HCT116 (cell line): ENCODE results near the gene S1PR3. TPM values are rescaled to one million over a fixed set of nuclear protein-coding genes. Genes with fewer than 3 reads are reported as not detected.

Experiments used
- ATAC-seq: fragments of 200-7000 bp; cut with Tn5 transposase; 2 replicates; pipeline ENCODE4 v1.9.1; 2020; ENCODE audit warnings: mild to moderate bottlenecking, moderate library complexity
- BruUV-seq: library from RNA; stranded (reverse); fragments of 400-500 nt; replicated peaks from 2 replicates; lab custom pipeline; 2021; lab: Mats Ljungman, UMichigan
- CTCF ChIA-PET: fragments of 300-600 bp; sonication (Branson Sonifier 250); formaldehyde crosslinking; loops from one replicate; lab custom pipeline; 2021; ENCODE audit warnings: antibody characterized with exemption; lab: Charles Lee
- POLR2A ChIA-PET: fragments of 300-600, 350-600 bp; sonication (Branson Sonifier 250); formaldehyde crosslinking; loops from one replicate; lab custom pipeline; 2021; ENCODE audit warnings: antibody characterized with exemption; lab: Charles Lee
- RAD21 ChIA-PET, 2 experiments: fragments of 300-600 bp; sonication (Branson Sonifier 250); formaldehyde crosslinking; loops; one replicate each; lab custom pipeline; 2023; ENCODE audit warnings: low total read pairs in 2 of 2; ENCODE audit not compliant: uncharacterized antibody in 2 of 2, unreplicated experiment in 2 of 2, low non-redundant PET in 1 of 2; lab: Charles Lee
- DNase-seq: peaks from one replicate; pipeline ENCODE4 v3.0.0-alpha.2; 2010; ENCODE audit warnings: low read depth, low spot score
- H2AFZ ChIP-seq: fragments of 200-600 bp; shearing (Covaris generic), sonication (generic); 2 replicates; pipeline ENCODE4 v1.6.1; 2017; ENCODE audit warnings: low read depth, mixed run types, mixed read lengths, antibody characterized with exemption, low read length; ENCODE audit not compliant: poor library complexity, severe bottlenecking
- H3K27ac ChIP-seq: 2 replicates; pipeline ENCODE4 v1.5.1; 2012; ENCODE audit warnings: low read depth, low read length
- H3K27me3 ChIP-seq: fragments of 200-600 bp; sonication (generic); 2 replicates; pipeline ENCODE4 v1.6.1; 2016; ENCODE audit warnings: mixed run types, low read length, mixed read lengths; ENCODE audit not compliant: insufficient read depth
- H3K36me3 ChIP-seq, 2 experiments: fragments of 200-500 bp in 1 of 2; fragments of 200-600 bp in 1 of 2; sonication (Bioruptor generic) in 1 of 2; sonication (generic) in 1 of 2; 2 replicates each; pipeline versions ENCODE4 v1.5.1 to v1.6.1; 2014 to 2016; ENCODE audit warnings: low read length in 2 of 2, inconsistent platforms in 1 of 2, mixed read lengths in 1 of 2, mixed run types in 1 of 2; ENCODE audit not compliant: insufficient read depth in 2 of 2, control insufficient read depth in 1 of 2
- H3K4me1 ChIP-seq, 2 experiments: fragments of 200-600 bp in 1 of 2; sonication (generic) in 1 of 2; 2 replicates each; pipeline versions ENCODE4 v1.5.1 to v1.6.1; 2012 to 2017; ENCODE audit warnings: low read length in 2 of 2, inconsistent platforms in 1 of 2, mild to moderate bottlenecking in 1 of 2, mixed read lengths in 1 of 2, mixed run types in 1 of 2, moderate library complexity in 1 of 2; ENCODE audit not compliant: insufficient read depth in 2 of 2, control insufficient read depth in 1 of 2
- H3K4me2 ChIP-seq: fragments of 200-600 bp; sonication (generic); 2 replicates; pipeline ENCODE4 v1.6.1; 2017; ENCODE audit warnings: mixed run types, low read length, mixed read lengths
- H3K4me3 ChIP-seq, 2 experiments: fragments of 200-600 bp in 1 of 2; sonication (generic) in 1 of 2; replicated peaks in 1 of 2; 2 replicates each; pipeline ENCODE4 v1.5.1; 2011 to 2016; ENCODE audit warnings: low read length in 2 of 2, control low read depth in 1 of 2, low read depth in 1 of 2, mild to moderate bottlenecking in 1 of 2, mixed read lengths in 1 of 2, mixed run types in 1 of 2
- H3K79me2 ChIP-seq: fragments of 200-600 bp; sonication (generic); 2 replicates; pipeline ENCODE4 v1.6.1; 2017; ENCODE audit warnings: mild to moderate bottlenecking, mixed run types, low read length, moderate library complexity, mixed read lengths; ENCODE audit not compliant: insufficient read depth
- H3K9ac ChIP-seq: fragments of 200-600 bp; sonication (generic); 2 replicates; pipeline ENCODE4 v1.6.1; 2016; ENCODE audit warnings: low read length, mixed read lengths
- H3K9me2 ChIP-seq: fragments of 200-600 bp; sonication (generic), shearing (Covaris generic); 2 replicates; pipeline ENCODE4 v1.6.1; 2017; ENCODE audit warnings: mixed run types, mild to moderate bottlenecking, moderate library complexity; ENCODE audit not compliant: insufficient read depth
- H3K9me3 ChIP-seq, 2 experiments: fragments of 200-500 bp in 1 of 2; fragments of 200-600 bp in 1 of 2; sonication (Bioruptor generic) in 1 of 2; sonication (generic) in 1 of 2; 2 replicates each; pipeline ENCODE4 v1.6.1; 2014 to 2017; ENCODE audit warnings: low read length in 2 of 2, mixed read lengths in 2 of 2, inconsistent platforms in 1 of 2, low read depth in 1 of 2, mild to moderate bottlenecking in 1 of 2, mixed run types in 1 of 2, moderate library complexity in 1 of 2; ENCODE audit not compliant: control insufficient read depth in 1 of 2, insufficient read depth in 1 of 2
- H4K20me1 ChIP-seq: fragments of 200-600 bp; sonication (generic), shearing (Covaris generic); 2 replicates; pipeline ENCODE4 v1.6.1; 2017; ENCODE audit warnings: mixed run types, mild to moderate bottlenecking, moderate library complexity; ENCODE audit not compliant: insufficient read depth
- CBX3 ChIP-seq: IDR thresholded peaks from 2 replicates; pipeline ENCODE4 v1.6.1; 2012; ENCODE audit warnings: low read depth
- CEBPB ChIP-seq: IDR thresholded peaks from 2 replicates; pipeline ENCODE4 v1.6.1; 2012; ENCODE audit warnings: low read depth
- CTCF ChIP-seq, 3 experiments: fragments of 200-600 bp in 1 of 3; sonication (generic) in 1 of 3; IDR thresholded peaks in 2 of 3; conservative IDR thresholded peaks in 1 of 3; 2 replicates each; pipeline ENCODE4 v1.5.1; 2012 to 2017; ENCODE audit warnings: low read depth in 2 of 3, low read length in 2 of 3, antibody characterized with exemption in 1 of 3, borderline replicate concordance in 1 of 3, control low read depth in 1 of 3, mild to moderate bottlenecking in 1 of 3, mixed read lengths in 1 of 3, mixed run types in 1 of 3, moderate library complexity in 1 of 3; ENCODE audit not compliant: insufficient read depth in 1 of 3
- EGR1 ChIP-seq: IDR thresholded peaks from 2 replicates; pipeline ENCODE4 v1.6.1; 2012; ENCODE audit warnings: low read depth
- ELF1 ChIP-seq: IDR thresholded peaks from 2 replicates; pipeline ENCODE4 v1.6.1; 2012; ENCODE audit warnings: low read depth, borderline replicate concordance
- EZH2 ChIP-seq: fragments of 200-600 bp; sonication (generic); IDR thresholded peaks from 2 replicates; pipeline ENCODE4 v1.6.1; 2017; ENCODE audit warnings: antibody characterized with exemption, mixed run types
- JUND ChIP-seq: IDR thresholded peaks from 2 replicates; pipeline ENCODE4 v1.6.1; 2012
- POLR2A ChIP-seq: IDR thresholded peaks from 2 replicates; pipeline ENCODE4 v1.7.0; 2011; ENCODE audit warnings: borderline replicate concordance; ENCODE audit not compliant: insufficient read depth, insufficient read length; ENCODE audit errors: extremely low read depth
- POLR2AphosphoS5 ChIP-seq: IDR thresholded peaks from 2 replicates; pipeline ENCODE4 v1.6.1; 2011; ENCODE audit warnings: mild to moderate bottlenecking, low read depth, low read length, moderate library complexity
- RAD21 ChIP-seq: IDR thresholded peaks from 2 replicates; pipeline ENCODE4 v1.6.1; 2012; ENCODE audit warnings: low read depth, mild to moderate bottlenecking
- SIN3A ChIP-seq: IDR thresholded peaks from 2 replicates; pipeline ENCODE4 v1.6.1; 2012; ENCODE audit warnings: low read depth
- SP1 ChIP-seq: IDR thresholded peaks from 2 replicates; pipeline ENCODE4 v1.6.1; 2012; ENCODE audit warnings: low read depth
- ZFX ChIP-seq: fragments of 450-650 bp; IDR thresholded peaks from 2 replicates; pipeline ENCODE4 v1.6.1; 2017
- intact Hi-C: fragments of 100-400 bp; cut with micrococcal nuclease; formaldehyde crosslinking; loops from 2 replicates; pipeline ENCODE4 v1.10.0; 2022
- total RNA-seq: library from RNA; stranded (reverse); gene quantifications from one replicate; pipeline ENCODE4 v1.2.1, GENCODE V29; 2021; ENCODE audit not compliant: unreplicated experiment
- TF ChIP-seq, protein P1 (sequence below): IDR thresholded peaks from 2 replicates; pipeline ENCODE4 v1.6.1; 2012
- TF ChIP-seq, protein P2 (sequence below): IDR thresholded peaks from 2 replicates; pipeline ENCODE4 v1.6.1; 2012; ENCODE audit warnings: low read depth
- TF ChIP-seq, protein P3 (sequence below): IDR thresholded peaks from 2 replicates; pipeline ENCODE4 v1.6.1; 2011; ENCODE audit warnings: mild to moderate bottlenecking, low read length, moderate library complexity; ENCODE audit not compliant: insufficient replicate concordance; ENCODE audit errors: extremely low read depth
- TF ChIP-seq, protein P4 (sequence below): IDR thresholded peaks from 2 replicates; pipeline ENCODE4 v1.6.1; 2012

S1PR3 gene
- total RNA-seq, 1 experiment from 2014 or later = 0.07 TPM

GRCh38 chr9:88988796-88989641 is 2.2 kb upstream of the S1PR3 start:
- Histone ChIP-seq H3K9me3 (no peaks in the 10 kb centered on the region), H3K9me2 (no peaks in the 10 kb centered on the region), H3K4me2 (no peak overlapping the region), H3K27me3 (no peaks in the 10 kb centered on the region), H3K79me2 (no peaks in the 10 kb centered on the region), H4K20me1 (no peaks in the 10 kb centered on the region), H3K36me3 (no peaks in the 10 kb centered on the region), H3K9ac (no peak overlapping the region), H3K4me1 (no peaks in the 10 kb centered on the region)
- intact Hi-C loops = no loop called here
- RAD21 ChIA-PET = no interaction called here
- no TSS peak for BruUV-seq
- ATAC-seq = no peak
- TF ChIP-seq, protein P1, sequence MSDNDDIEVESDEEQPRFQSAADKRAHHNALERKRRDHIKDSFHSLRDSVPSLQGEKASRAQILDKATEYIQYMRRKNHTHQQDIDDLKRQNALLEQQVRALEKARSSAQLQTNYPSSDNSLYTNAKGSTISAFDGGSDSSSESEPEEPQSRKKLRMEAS = no peak
- no peak for TF ChIP-seq EZH2
- TF ChIP-seq, protein P2, sequence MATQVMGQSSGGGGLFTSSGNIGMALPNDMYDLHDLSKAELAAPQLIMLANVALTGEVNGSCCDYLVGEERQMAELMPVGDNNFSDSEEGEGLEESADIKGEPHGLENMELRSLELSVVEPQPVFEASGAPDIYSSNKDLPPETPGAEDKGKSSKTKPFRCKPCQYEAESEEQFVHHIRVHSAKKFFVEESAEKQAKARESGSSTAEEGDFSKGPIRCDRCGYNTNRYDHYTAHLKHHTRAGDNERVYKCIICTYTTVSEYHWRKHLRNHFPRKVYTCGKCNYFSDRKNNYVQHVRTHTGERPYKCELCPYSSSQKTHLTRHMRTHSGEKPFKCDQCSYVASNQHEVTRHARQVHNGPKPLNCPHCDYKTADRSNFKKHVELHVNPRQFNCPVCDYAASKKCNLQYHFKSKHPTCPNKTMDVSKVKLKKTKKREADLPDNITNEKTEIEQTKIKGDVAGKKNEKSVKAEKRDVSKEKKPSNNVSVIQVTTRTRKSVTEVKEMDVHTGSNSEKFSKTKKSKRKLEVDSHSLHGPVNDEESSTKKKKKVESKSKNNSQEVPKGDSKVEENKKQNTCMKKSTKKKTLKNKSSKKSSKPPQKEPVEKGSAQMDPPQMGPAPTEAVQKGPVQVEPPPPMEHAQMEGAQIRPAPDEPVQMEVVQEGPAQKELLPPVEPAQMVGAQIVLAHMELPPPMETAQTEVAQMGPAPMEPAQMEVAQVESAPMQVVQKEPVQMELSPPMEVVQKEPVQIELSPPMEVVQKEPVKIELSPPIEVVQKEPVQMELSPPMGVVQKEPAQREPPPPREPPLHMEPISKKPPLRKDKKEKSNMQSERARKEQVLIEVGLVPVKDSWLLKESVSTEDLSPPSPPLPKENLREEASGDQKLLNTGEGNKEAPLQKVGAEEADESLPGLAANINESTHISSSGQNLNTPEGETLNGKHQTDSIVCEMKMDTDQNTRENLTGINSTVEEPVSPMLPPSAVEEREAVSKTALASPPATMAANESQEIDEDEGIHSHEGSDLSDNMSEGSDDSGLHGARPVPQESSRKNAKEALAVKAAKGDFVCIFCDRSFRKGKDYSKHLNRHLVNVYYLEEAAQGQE = no peak
- TF ChIP-seq, protein P3, sequence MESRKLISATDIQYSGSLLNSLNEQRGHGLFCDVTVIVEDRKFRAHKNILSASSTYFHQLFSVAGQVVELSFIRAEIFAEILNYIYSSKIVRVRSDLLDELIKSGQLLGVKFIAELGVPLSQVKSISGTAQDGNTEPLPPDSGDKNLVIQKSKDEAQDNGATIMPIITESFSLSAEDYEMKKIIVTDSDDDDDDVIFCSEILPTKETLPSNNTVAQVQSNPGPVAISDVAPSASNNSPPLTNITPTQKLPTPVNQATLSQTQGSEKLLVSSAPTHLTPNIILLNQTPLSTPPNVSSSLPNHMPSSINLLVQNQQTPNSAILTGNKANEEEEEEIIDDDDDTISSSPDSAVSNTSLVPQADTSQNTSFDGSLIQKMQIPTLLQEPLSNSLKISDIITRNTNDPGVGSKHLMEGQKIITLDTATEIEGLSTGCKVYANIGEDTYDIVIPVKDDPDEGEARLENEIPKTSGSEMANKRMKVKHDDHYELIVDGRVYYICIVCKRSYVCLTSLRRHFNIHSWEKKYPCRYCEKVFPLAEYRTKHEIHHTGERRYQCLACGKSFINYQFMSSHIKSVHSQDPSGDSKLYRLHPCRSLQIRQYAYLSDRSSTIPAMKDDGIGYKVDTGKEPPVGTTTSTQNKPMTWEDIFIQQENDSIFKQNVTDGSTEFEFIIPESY = no peak
- TF ChIP-seq, protein P4, sequence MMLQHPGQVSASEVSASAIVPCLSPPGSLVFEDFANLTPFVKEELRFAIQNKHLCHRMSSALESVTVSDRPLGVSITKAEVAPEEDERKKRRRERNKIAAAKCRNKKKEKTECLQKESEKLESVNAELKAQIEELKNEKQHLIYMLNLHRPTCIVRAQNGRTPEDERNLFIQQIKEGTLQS = no peak
- no peak for TF ChIP-seq CEBPB
- TF ChIP-seq EGR1 = no peak
- TF ChIP-seq CTCF (IDR thresholded peaks at IDR 0.05 in 2 of 3, conservative IDR thresholded peaks at IDR 0.05 in 1 of 3; ENCODE audit: borderline replicate concordance in 1 of 3, insufficient read depth in 1 of 3, low read depth in 2 of 3, low read length in 2 of 3) = no peak
- no peak for TF ChIP-seq POLR2AphosphoS5
- no peak for TF ChIP-seq ELF1
- no peak for TF ChIP-seq SP1
- TF ChIP-seq POLR2A = no peak
- TF ChIP-seq RAD21 = no peak
- no peak for TF ChIP-seq ZFX
- TF ChIP-seq CBX3 = no peak
- TF ChIP-seq SIN3A = no peak
- TF ChIP-seq JUND = no peak
- TF ChIP-seq, all 23 proteins: peak for 0
- DNase-seq = no peak
- no peak overlapping the region for H2AFZ ChIP-seq
- ChIA-PET POLR2A (no interaction called here), CTCF (no interaction called here)
- no peak overlapping the region for H3K27ac ChIP-seq
- no peak overlapping the region for H3K4me3 ChIP-seq
